ENCODE measurements around the gene HOXD10.

Gene HOXD10

DNA sequence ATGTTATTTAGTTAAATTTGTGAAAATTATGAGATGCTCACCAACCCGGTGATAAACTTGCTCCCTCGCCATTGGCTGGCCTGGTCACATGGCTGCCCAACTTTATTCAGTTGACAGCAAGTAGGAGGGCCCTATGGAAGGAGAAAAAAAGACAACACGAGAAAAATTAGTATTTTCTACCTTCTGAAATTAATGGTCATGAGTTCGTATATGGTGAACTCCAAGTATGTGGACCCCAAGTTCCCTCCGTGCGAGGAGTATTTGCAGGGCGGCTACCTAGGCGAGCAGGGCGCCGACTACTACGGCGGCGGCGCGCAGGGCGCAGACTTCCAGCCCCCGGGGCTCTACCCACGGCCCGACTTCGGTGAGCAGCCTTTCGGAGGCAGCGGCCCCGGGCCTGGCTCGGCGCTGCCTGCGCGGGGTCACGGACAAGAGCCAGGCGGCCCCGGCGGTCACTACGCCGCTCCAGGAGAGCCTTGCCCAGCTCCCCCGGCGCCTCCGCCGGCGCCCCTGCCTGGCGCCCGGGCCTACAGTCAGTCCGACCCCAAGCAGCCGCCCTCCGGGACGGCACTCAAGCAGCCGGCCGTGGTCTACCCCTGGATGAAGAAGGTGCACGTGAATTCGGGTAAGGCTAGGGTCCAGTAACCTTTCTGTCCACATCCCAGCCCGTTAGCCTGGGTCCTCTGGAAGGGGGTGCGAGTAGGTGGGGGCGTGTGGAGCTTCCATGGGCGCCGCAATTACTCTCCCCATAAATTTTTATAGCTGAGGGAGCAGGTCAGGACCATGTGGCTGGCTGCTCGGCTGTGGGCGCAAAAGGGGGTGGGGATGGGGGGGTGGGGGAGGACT, 35.1 kb downstream of the HOXD10 start, which contains the start of gene HOXD4:
HOXD4 (plus strand) TSS at position 109 of the 846 bp plus-strand sequence; CDS start at position 193, 84 bp downstream.
- intact Hi-C loops (cut with DNase I): no loop called here

DNA sequence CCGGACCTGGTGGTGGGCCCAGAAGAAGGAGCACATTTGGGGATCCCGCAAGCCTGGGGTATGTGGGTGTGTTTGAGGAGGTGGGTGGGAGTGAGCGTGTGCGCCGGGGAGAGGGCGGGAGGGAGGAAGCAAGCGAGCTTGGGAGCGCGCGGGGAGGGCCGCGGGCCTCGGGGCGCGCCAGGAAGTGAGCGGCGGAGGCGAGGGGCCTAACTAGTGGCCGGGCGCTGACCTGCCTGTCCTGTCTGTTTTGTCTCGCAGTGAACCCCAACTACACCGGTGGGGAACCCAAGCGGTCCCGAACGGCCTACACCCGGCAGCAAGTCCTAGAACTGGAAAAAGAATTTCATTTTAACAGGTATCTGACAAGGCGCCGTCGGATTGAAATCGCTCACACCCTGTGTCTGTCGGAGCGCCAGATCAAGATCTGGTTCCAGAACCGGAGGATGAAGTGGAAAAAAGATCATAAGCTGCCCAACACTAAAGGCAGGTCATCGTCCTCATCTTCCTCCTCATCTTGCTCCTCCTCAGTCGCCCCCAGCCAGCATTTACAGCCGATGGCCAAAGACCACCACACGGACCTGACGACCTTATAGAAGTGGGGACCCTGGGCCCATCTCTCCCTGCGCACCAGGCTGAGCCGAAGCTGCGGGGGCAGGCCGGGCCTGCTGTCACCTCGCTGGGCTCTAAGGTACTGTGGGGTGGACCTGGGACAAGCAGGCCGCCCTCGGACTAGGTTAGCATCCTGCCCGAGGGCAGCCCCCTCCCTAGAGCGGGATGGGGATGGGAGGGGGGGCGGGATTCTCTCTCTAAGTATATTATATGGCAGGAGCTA, 36.0 kb downstream of the HOXD10 start:
- intact Hi-C loops (cut with DNase I): no loop called here
- DNase-seq: no peak

More for the DNA sequence above, 35.1 kb downstream of the HOXD10 start, which contains the start of gene HOXD4:
- DNase-seq: no peak

DNA sequence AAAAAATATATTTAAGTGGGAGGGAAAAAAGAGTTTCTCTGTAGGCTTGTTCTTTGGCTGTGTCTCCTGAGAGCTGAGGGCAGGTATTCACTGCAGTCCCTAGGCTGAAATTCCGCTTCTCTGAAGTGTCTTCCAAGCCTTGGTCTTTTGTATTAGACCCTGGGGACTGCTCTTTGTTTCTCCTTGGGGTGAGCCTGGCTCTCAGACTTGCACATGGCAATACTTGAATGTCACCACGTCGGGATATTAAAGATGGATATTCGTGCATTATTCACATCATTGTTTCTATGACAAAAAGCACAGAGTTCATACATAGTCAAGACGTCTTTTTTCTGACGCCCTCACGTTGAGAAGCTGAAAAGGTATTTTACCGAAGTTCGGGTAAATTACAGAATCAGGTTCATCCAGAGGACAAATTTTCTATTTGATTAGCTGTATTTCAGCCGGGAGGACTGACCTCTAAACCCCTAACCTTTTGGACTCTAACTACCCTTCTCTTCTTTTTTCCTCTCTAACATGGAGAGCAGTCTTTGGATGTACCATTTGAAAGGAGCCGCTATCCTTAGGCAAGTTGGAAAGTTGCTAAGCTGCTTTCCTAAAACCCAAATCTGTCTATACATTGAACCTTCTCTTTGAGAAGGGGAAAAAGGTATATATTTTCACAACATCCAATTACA, 38.1 kb downstream of the HOXD10 start:
- intact Hi-C loops (cut with DNase I): no loop called here
- no peak for DNase-seq

DNA sequence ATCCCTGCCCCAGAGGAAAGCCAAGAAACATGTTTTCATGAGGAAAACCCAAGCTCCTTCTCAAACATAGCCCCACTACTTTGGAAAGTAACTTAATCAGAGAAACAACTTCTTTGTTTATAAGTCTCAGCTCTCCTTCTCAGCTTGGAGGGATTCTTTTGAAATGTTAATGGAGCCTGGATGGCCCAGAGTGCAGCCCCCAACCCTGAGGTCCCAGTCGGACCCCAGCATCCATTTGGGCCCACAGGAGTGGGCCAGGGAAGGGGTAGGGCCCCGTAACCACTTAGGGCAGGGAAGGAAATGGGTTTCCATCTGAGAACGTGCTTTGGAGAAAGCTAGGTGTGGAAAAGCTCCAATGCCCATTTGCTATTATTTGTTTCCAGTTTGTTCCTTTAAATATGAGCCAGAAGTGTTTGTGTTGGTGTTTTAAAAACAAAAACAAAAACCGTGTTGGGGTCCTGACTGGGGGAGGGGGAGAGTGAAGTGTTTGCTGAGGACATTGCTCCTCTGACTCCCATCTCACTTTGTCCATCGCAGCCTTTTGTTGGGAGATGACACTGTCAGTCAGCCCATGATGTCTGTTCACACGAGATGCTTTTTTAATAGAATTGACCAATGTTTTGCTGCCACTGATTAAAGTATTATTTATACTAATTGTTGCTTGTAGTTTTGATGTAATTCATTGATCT, 38.9 kb downstream of the HOXD10 start:
- intact Hi-C loops (cut with DNase I): no loop called here
- DNase-seq: no peak

DNA sequence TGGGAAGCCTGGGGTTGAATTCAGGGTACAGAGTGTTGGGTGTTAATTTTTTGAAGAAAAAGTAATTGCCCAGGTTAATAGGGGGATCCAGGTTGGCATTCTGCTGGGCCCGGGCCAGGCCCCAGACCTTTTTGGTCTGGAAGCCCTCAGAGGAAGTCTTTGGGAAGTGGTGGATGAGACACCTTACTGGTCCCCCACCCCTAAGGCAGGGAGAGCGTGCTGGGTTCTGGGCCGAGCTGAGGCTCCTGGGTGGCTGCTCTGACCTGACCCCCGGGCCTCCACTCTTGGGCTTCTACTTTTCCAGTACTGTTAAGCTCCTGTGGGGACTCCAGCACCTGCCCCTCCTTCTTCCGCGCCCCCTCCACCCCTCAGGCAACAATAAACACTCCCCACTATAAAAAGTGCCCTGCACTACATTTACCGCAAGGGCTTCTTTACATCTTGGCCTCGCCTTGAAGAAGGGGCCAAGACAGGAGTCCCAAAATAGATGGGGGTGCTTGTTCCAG, 39.8 kb downstream of the HOXD10 start:
- intact Hi-C loops (cut with DNase I): no loop called here
- DNase-seq: no peak

DNA sequence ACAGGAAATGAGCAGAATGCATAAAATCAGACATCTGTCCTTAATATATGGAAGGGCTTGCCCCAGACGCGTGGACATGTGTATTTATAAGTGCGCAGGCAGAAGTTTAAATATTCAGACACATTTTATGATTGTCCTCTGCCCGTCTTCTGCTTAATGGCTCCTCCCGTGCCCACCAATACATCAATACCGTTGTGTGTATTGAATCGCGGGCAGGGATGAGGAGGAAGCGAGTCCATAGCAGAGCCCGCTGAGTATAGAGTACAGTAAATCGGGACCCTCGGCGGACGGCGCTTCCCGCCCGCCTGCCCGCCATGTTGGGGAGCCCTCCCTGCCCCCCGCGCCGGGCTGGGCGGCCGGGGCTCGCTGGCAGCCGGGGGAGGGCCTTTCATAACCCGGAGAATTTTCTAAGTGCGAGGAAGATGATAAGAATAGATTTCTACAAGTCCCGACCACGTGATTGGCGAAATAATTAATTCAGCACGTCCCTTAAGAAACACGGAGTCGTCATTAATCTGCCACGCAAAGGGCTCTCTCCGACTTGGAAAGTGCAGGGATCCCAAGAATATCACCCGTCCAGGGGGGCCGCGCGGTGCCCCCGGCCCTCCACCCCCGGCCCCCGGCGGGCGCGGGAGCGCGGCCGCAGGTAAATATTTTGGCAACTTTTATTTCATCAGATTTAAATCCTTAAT, 40.4 kb downstream of the HOXD10 start, which contains the start of gene HOXD3:
HOXD3 (plus strand) TSS at position 501 of the 692 bp plus-strand sequence. CDS start 11,808 bp downstream, outside the sequence.
- intact Hi-C loops (cut with DNase I): no loop called here
- no peak for DNase-seq

DNA sequence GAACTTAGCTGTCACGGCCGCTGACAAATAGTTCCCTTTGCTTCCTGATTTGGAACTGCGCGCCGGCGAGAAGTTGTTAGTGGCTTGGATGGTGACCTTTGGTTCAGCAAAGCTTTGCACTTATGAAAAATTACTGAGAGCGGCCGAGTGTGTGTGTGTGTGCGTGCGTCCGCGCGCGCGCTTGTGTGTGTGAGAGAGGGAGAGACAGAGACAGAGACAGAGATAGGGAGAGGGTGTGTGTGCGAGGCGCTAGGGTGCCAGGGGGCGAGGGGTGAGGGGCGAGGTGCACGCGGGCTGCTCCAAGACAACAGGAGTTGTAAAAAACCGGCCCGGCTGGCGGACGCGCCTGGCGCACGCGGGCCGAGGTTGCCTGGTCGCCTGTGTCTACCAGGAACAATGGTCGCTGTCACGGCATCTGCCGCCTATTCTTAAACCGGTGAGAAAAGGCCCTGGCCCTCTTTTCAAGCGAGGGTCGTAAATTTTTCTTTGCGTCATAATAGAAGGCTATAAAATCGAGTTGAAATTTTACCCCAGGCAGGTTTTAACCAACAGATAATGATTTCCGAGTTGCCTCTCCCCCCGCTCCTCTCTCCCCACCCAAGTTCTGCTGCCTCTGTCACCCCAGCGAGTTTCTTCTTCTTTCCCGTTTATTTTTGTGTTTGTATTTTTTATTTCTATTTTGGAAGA, 41.1 kb downstream of the HOXD10 start:
- intact Hi-C loops (cut with DNase I): no loop called here
- no peak for DNase-seq

DNA sequence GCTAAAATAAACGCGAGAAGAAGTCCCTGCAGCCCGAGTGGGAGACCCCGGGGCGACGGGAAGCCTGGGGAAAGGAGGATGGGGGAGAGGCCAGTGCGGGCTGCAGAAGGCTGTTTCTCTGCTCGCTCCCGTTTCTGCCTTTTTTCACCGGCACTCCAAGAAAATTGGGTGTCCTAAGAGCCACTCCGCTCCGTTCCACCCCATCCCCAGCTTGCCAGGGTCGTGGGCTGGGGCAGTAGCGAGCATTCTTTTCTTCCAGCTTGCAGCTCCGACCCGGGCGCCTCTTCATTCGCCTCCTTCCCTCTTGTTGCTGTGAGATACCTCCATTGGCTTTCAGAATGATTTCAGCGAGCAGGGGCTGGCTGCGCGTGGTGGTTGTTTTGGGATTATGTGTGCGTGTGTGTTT, 41.6 kb downstream of the HOXD10 start:
- DNase-seq: no peak
- intact Hi-C loops (cut with DNase I): no loop called here

DNA sequence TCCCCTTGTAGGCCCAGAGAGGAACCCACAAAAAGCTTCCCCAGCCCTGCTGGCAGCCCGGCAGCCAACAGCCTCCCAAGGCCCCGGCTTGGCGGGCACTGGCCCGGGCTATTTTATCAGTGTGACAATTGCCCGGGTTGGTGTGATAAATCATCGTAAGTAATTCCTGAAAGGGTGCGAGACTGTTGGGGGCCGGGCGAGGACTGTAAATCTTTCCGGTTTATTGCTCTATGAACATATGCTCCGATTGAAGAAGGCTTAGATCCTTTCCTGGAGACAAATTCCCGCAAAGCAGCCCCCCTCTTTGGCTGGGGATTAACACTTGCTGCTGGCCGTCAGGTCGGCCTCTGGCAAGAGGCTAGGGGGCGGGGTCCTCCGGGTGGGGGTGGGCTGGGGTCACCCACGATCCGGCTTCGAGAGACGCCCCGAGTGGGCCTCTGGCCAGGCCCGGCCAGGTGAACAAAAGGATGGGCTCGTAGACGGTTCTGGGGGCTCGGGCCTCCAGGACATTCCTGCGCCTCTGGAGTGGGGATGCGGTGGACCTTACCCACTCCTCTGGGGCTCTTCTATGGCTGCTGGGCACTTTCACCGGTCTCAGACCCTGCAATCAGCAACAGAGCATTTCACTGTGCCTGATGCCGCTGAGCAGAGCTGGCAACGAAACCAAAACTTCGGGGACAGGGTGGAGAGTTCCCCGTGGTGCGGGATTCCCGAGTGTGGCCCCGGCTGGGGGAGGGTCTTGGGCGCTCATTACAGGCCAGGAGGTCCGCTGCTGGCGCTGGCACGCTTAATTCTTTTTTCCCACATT, 42.5 kb downstream of the HOXD10 start:
- intact Hi-C loops (cut with DNase I): no loop called here
- no peak for DNase-seq

DNA sequence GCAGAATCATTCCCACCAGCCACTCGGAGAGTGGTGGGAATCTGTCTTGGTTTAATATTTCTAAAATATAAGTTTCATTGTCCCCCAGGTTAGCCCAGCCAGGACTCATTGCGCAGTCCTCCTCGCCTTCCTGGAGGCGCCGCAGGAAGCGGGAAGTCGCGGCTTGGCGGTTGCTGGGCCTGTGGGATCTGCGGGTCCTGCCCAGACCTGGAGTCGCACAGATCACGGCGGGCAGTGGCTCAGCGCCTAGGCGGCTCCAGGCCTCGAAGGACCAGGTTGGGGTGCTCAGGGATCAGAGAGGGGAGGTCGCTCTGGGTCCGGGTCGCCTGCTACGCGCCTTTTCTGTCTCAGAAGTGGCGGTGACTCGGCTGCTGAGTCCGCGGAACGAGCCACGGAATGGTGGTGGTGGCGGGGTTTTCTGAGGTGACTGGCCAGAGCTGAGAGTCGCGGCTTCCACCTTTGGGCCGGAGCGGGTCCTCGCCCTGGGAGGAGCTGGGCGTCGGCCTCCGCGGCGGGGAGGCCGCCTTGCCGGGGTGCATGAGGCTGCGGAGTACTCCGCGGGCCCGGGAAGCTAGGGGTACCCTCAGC, 43.2 kb downstream of the HOXD10 start:
- DNase-seq: peak in 1 of 42 donors; percentile 10
- intact Hi-C loops (cut with DNase I): no loop called here

DNA sequence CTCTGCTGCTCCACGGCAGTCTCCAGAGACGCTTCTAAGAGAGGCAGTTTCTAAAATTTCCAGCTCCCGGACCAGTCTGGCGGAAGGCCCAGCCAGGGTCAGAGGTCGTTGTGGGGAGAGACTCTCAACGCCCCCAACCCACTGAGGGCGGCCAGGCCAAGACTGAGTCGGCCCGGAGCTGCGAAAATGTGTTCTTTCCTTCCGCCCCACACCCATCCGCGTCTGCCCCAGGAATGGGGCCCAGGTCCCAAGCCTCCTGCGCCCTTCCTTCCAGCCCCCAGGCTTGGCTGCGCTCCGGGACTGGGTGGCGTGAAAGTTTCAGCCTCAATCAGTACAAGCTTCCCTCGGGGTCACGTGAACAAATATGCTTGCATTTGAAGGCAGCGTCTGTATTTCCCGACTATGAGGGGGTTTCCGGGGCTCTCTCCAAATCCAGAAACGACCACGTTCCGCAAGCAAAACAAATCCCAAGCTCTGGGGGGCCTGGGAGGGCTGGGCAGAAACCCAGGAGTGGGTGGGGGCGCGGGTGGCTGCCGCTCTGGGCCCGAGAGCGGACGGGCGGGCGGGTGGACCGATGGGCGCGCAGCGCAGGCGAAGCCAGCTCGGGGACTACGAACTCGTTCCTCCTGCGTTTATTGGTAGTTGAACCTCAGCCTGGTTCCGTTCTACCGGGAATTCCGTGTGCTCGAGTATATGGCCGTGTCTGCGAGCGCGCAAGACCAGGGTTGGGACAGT, 43.8 kb downstream of the HOXD10 start:
- peak in 1 of 42 donors; percentile 9 for DNase-seq
- intact Hi-C loops (cut with DNase I): no loop called here

DNA sequence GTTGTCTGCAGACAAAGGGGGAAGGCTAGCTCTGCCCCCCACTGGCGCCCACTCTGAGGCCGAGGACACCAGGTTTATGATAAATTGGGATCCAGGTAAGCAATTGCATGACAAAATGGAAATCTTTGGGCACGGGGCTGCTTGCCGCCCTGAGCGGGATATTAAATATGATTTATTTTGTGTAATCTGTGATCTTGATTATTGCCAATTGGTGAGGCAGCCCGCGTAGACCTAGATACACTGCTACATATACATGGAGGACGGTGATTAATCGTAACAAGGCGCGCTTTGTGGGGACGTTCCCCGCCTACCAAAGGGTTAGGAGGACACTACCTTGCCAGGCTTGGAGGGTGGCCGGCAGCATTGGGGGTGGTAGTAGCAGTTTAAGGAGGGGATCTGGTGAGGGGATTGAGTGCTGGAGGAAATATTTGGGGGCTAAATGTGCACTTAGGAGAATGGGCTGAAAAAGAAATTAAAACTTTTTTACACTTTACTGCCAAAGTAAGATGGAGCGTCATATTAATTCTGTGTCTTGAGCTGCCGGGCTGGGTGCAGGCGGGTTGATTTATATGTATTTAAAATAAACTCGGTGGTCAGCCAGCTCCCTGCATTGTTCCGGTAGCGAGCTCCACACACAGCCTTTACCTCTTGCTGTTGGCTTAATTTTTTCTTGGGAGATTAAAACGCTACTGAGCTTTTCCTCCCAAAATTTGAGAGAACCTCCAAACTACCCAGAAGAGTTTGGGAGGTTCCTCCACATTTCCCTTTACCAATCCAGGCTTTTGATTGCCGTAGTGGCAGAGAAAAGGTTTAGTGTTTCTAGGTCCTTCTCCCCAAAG, 44.6 kb downstream of the HOXD10 start:
- peak in 1 of 42 donors; percentile 6 for DNase-seq
- intact Hi-C loops (cut with DNase I): no loop called here

DNA sequence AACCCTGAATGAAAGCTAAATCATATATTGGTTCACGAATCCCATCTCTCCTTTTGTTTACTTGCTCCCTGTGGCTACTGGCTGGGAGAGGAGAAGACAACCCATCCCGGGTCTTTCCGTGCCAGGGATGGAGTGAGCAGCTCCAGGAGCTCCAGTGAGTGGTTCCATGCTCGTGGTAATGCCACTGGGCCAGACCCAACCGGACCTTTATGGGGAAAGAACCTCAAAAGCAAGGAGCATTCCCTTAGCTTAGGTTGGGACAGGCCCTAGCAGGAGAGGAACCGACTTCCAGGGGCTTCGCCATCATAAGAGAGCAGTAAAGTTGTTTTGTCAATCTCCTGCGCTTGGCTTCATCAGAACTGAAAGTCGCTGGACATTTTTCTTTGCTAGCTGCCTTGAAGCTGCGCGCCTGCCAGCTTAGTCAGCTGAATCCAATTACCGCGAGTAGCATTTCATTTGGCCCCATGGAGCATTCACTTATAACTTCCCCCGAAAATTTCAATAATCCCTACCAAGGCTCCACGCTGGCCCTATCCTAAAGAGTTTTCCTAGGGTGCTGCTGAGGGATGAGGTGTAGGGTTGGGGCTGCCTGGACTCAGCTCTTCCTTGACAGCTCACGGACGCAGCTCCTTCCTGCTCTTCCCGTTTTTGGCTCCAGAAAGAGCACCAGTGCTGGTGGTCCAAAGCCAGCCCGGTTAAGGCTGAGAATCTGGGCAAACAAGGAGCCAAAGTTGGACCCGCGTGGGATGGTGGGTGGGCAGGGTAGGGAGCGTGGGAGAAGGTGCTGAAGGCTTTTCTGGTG, 45.4 kb downstream of the HOXD10 start:
- intact Hi-C loops (cut with DNase I): no loop called here

More for the DNA sequence above, 45.4 kb downstream of the HOXD10 start:
- DNase-seq: no peak
